Germinal center (tissue), 1 donor: Measurements from ENCODE around the gene CCIN.
A peak's percentile ranks its signal among the peaks of the same experiment; 100 is the strongest.

Source experiments
- DNase-seq: peaks from one replicate; pipeline ENCODE4 v3.0.0; 2012; ENCODE audit warnings: mixed read lengths, low spot score

The CCIN gene

GRCh38 chr9:36140086-36141084 is 28.8 kb upstream of the CCIN start:
- DNase-seq = no peak

GRCh38 chr9:36141288-36141687 is 27.9 kb upstream of the CCIN start:
- DNase-seq = no peak

GRCh38 chr9:36141761-36142160 is 27.4 kb upstream of the CCIN start:
- DNase-seq = no peak

GRCh38 chr9:36142510-36143244 is 26.5 kb upstream of the CCIN start:
- DNase-seq = no peak

- no peak for DNase-seq
Measured at GRCh38 chr9:36143245-36143641, 25.9 kb upstream of the CCIN start.

GRCh38 chr9:36144309-36145232 is 24.6 kb upstream of the CCIN start:
- no peak for DNase-seq

GRCh38 chr9:36145970-36146369 is 23.2 kb upstream of the CCIN start:
- DNase-seq = no peak

- no peak for DNase-seq
Measured at GRCh38 chr9:36146651-36147050, 22.5 kb upstream of the CCIN start.

GRCh38 chr9:36147441-36148175 is 21.6 kb upstream of the CCIN start:
- DNase-seq = no peak

GRCh38 chr9:36148311-36149051 is 20.7 kb upstream of the CCIN start:
- DNase-seq = no peak

GRCh38 chr9:36149197-36149596 is 20.0 kb upstream of the CCIN start:
- no peak for DNase-seq

GRCh38 chr9:36150574-36151315 is 18.4 kb upstream of the CCIN start:
- DNase-seq = no peak

GRCh38 chr9:36151316-36152210 is 17.6 kb upstream of the CCIN start:
- peak; percentile 79 for DNase-seq

- DNase-seq = no peak
Measured at GRCh38 chr9:36152741-36153438, 16.3 kb upstream of the CCIN start.

GRCh38 chr9:36153746-36154145 is 15.4 kb upstream of the CCIN start:
- no peak for DNase-seq

- no peak for DNase-seq
Measured at GRCh38 chr9:36154331-36154952, 14.7 kb upstream of the CCIN start.

- DNase-seq = no peak
Measured at GRCh38 chr9:36156116-36156515, 13.1 kb upstream of the CCIN start.

- no peak for DNase-seq
Measured at GRCh38 chr9:36158122-36158521, 11.1 kb upstream of the CCIN start.
